ENCODE results near the gene PHF24. TPM values are rescaled to one million over a fixed set of nuclear protein-coding genes. Genes with fewer than 3 reads are reported as not detected.

PHF24 gene
- polyA plus RNA-seq, 2 donors, result 0.04 to 0.07 TPM

- peaks cover 0 to 9% of the 10 kb centered on the region in 2 donors for H3K27me3 ChIP-seq (ENCODE audit: control insufficient read depth in 1 of 2, insufficient read depth in 2 of 2, low read length in 2 of 2)
- no peak overlapping the region for H3K27ac ChIP-seq (ENCODE audit: low read depth in 2 of 2, low read length in 1 of 2)
- H3K4me3 ChIP-seq (ENCODE audit: low read depth in 1 of 2, low read length in 2 of 2), result peak overlapping the region; percentile 7 to 59
- 8 to 12% methylated on average over 20 to 21 of the region's 21 CpGs for WGBS, 2 donors
- peaks cover 0 to 3% of the 10 kb centered on the region in 2 donors for H3K4me1 ChIP-seq (ENCODE audit: control insufficient read depth in 2 of 2, insufficient read depth in 2 of 2, low read length in 1 of 2)
- no peaks in the 10 kb centered on the region for H3K9me3 ChIP-seq (ENCODE audit: control insufficient read depth in 2 of 2, insufficient read depth in 1 of 2, low read depth in 1 of 2, low read length in 1 of 2)
- H3K36me3 ChIP-seq (ENCODE audit: control insufficient read depth in 2 of 2, insufficient read depth in 2 of 2, low read length in 1 of 2), result no peaks in the 10 kb centered on the region
Observed at GRCh38 chr9:34958411-34958982, 412 bp downstream of the PHF24 start.

- H3K9me3 ChIP-seq (ENCODE audit: control insufficient read depth in 2 of 2, insufficient read depth in 1 of 2, low read depth in 1 of 2, low read length in 1 of 2), result no peaks in the 10 kb centered on the region
- H3K27me3 ChIP-seq (ENCODE audit: control insufficient read depth in 1 of 2, insufficient read depth in 2 of 2, low read length in 2 of 2), result peaks cover 0 to 9% of the 10 kb centered on the region in 2 donors
- 87 to 94% methylated on average over 4 of the region's 4 CpGs for WGBS, 2 donors
Observed at GRCh38 chr9:34959461-34959860, 1.4 kb downstream of the PHF24 start.

GRCh38 chr9:34961574-34962490 lies 3.7 kb downstream of the PHF24 start:
- Histone ChIP-seq H3K27ac (ENCODE audit: low read depth in 2 of 2, low read length in 1 of 2) (no peak overlapping the region), H3K36me3 (ENCODE audit: control insufficient read depth in 2 of 2, insufficient read depth in 2 of 2, low read length in 1 of 2) (no peaks in the 10 kb centered on the region), H3K27me3 (ENCODE audit: control insufficient read depth in 1 of 2, insufficient read depth in 2 of 2, low read length in 2 of 2) (peaks cover 0 to 9% of the 10 kb centered on the region in 2 donors), H3K4me1 (ENCODE audit: control insufficient read depth in 2 of 2, insufficient read depth in 2 of 2, low read length in 1 of 2) (peaks cover 0 to 3% of the 10 kb centered on the region in 2 donors), H3K4me3 (ENCODE audit: low read depth in 1 of 2, low read length in 2 of 2) (no peak overlapping the region), H3K9me3 (ENCODE audit: control insufficient read depth in 2 of 2, insufficient read depth in 1 of 2, low read depth in 1 of 2, low read length in 1 of 2) (no peaks in the 10 kb centered on the region)
- 30 to 47% methylated on average over 5 of the region's 5 CpGs for WGBS, 2 donors

More at GRCh38 chr9:34959461-34959860, 1.4 kb downstream of the PHF24 start:
- Histone ChIP-seq H3K36me3 (ENCODE audit: control insufficient read depth in 2 of 2, insufficient read depth in 2 of 2, low read length in 1 of 2) (no peaks in the 10 kb centered on the region), H3K4me3 (ENCODE audit: low read depth in 1 of 2, low read length in 2 of 2) (no peak overlapping the region), H3K4me1 (ENCODE audit: control insufficient read depth in 2 of 2, insufficient read depth in 2 of 2, low read length in 1 of 2) (peaks cover 0 to 3% of the 10 kb centered on the region in 2 donors), H3K27ac (ENCODE audit: low read depth in 2 of 2, low read length in 1 of 2) (no peak overlapping the region)

GRCh38 chr9:34962546-34962945 lies 4.5 kb downstream of the PHF24 start:
- no peak overlapping the region for H3K4me3 ChIP-seq (ENCODE audit: low read depth in 1 of 2, low read length in 2 of 2)
- peaks cover 0 to 3% of the 10 kb centered on the region in 2 donors for H3K4me1 ChIP-seq (ENCODE audit: control insufficient read depth in 2 of 2, insufficient read depth in 2 of 2, low read length in 1 of 2)
- H3K36me3 ChIP-seq (ENCODE audit: control insufficient read depth in 2 of 2, insufficient read depth in 2 of 2, low read length in 1 of 2), result no peaks in the 10 kb centered on the region
- no peak overlapping the region for H3K27ac ChIP-seq (ENCODE audit: low read depth in 2 of 2, low read length in 1 of 2)
- peaks cover 0 to 9% of the 10 kb centered on the region in 2 donors for H3K27me3 ChIP-seq (ENCODE audit: control insufficient read depth in 1 of 2, insufficient read depth in 2 of 2, low read length in 2 of 2)
- 85% methylated on average over 3 of the region's 3 CpGs for WGBS, 2 donors
- H3K9me3 ChIP-seq (ENCODE audit: control insufficient read depth in 2 of 2, insufficient read depth in 1 of 2, low read depth in 1 of 2, low read length in 1 of 2), result no peaks in the 10 kb centered on the region

DNA sequence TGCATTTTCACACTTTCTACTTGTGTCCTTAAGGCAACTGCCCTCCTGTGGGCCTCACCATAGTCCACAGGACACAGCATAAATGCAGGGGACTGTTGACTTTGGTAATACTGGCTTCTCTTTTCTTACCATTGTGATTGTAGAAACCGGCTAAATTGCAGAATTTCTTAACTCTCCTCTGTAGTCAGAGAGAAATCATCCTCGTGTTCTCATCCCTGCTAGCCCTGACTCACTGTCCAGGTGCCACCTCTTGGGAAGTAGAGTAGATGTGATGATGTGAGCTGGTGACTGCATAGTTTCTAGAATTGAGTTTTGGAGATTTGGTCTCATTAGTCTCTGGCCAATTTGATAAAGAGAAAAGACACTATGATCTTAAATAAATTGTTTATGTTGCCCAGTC lies 5.5 kb downstream of the PHF24 start:
- no peak overlapping the region for H3K27ac ChIP-seq (ENCODE audit: low read depth in 2 of 2, low read length in 1 of 2)
- H3K36me3 ChIP-seq (ENCODE audit: control insufficient read depth in 2 of 2, insufficient read depth in 2 of 2, low read length in 1 of 2), result no peaks in the 10 kb centered on the region
- no peaks in the 10 kb centered on the region for H3K9me3 ChIP-seq (ENCODE audit: control insufficient read depth in 2 of 2, insufficient read depth in 1 of 2, low read depth in 1 of 2, low read length in 1 of 2)
- H3K4me3 ChIP-seq (ENCODE audit: low read depth in 1 of 2, low read length in 2 of 2), result no peak overlapping the region
- 63 to 66% methylated on average over 2 of the region's 2 CpGs for WGBS, 2 donors
- H3K27me3 ChIP-seq (ENCODE audit: control insufficient read depth in 1 of 2, insufficient read depth in 2 of 2, low read length in 2 of 2), result peaks cover 0 to 3% of the 10 kb centered on the region in 2 donors
- peaks cover 0 to under 1% of the 10 kb centered on the region in 2 donors for H3K4me1 ChIP-seq (ENCODE audit: control insufficient read depth in 2 of 2, insufficient read depth in 2 of 2, low read length in 1 of 2)

DNA sequence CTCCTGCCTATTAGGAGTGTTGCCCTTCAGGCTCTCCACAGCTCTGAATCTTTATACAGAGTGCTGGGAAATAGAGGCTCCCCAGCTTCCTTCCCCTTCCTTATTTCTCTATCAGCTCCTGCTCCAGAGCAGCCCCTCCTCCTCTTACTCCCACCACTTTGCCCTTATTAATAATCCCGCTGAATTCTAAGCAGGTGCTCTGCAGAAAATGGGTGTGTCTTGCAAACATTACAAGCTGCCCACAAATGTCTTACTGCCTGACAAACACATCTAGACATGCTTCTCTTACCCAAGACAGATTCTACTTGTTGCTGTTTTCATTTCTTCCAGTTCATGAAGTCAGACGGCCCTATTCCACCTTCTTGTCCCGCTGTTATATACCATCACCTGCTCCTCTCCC lies 6.4 kb downstream of the PHF24 start:
- no peak overlapping the region for H3K27ac ChIP-seq (ENCODE audit: low read depth in 2 of 2, low read length in 1 of 2)
- H3K9me3 ChIP-seq (ENCODE audit: control insufficient read depth in 2 of 2, insufficient read depth in 1 of 2, low read depth in 1 of 2, low read length in 1 of 2), result no peaks in the 10 kb centered on the region
- no peak overlapping the region for H3K4me3 ChIP-seq (ENCODE audit: low read depth in 1 of 2, low read length in 2 of 2)
- WGBS, 2 donors, result 46 to 51% methylated on average over 3 of the region's 3 CpGs
- no peaks in the 10 kb centered on the region for H3K4me1 ChIP-seq (ENCODE audit: control insufficient read depth in 2 of 2, insufficient read depth in 2 of 2, low read length in 1 of 2)
- no peaks in the 10 kb centered on the region for H3K36me3 ChIP-seq (ENCODE audit: control insufficient read depth in 2 of 2, insufficient read depth in 2 of 2, low read length in 1 of 2)
- peaks cover 0 to 3% of the 10 kb centered on the region in 2 donors for H3K27me3 ChIP-seq (ENCODE audit: control insufficient read depth in 1 of 2, insufficient read depth in 2 of 2, low read length in 2 of 2)

DNA sequence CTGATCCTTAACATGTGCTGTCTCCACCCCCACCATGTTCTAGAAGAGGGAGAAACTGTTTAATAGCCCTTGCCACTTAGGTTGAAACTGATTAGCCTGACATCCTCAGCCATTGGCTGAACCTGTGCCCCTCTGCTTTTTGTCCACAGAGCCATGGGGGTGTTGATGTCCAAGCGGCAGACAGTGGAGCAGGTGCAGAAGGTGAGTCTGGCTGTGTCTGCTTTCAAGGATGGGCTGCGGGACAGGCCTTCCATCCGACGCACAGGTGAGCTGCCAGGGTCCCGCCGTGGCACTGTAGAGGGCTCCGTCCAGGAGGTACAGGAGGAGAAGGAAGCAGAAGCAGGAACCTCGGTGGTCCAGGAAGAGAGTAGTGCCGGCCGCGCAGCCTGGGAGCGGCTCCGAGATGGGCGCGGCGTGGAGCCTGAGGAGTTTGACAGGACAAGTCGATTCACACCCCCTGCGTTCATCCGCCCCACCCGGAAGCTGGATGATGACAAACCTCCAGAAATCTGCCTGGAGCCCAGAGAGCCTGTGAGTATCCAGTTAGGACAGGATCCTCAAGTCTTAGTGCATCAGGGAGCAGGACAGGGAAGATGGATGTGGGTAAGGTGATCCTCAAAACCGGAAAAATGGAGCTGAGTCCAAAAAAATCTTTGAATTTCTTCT lies 13.2 kb downstream of the PHF24 start:
- WGBS, 2 donors, result 86 to 87% methylated on average over 21 of the region's 21 CpGs
- H3K27ac ChIP-seq (ENCODE audit: low read depth in 2 of 2, low read length in 1 of 2), result no peak overlapping the region

DNA sequence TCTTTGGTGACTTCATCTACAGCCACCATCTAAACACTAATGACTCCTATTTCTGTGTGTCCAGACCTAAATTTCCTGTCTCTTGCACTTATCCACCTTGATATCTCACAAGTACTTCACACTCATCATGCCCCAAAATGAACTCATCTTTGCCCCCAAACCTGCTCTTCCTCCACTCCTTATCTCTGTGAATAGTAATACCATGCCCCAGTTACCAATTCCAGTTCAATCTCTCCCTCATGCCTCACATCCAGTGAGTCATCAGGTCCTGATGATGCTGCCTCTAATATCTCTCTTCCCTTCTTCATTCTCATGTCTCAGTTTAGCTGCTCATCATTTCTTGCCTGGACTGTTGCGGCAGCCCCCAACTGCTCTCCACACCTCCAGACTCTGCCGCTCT lies 16.6 kb downstream of the PHF24 start:
- H3K4me1 ChIP-seq (ENCODE audit: control insufficient read depth in 2 of 2, insufficient read depth in 2 of 2, low read length in 1 of 2), result no peaks in the 10 kb centered on the region
- peaks cover 0 to 3% of the 10 kb centered on the region in 2 donors for H3K9me3 ChIP-seq (ENCODE audit: control insufficient read depth in 2 of 2, insufficient read depth in 1 of 2, low read depth in 1 of 2, low read length in 1 of 2)
- no peak overlapping the region for H3K4me3 ChIP-seq (ENCODE audit: low read depth in 1 of 2, low read length in 2 of 2)
- H3K36me3 ChIP-seq (ENCODE audit: control insufficient read depth in 2 of 2, insufficient read depth in 2 of 2, low read length in 1 of 2), result no peaks in the 10 kb centered on the region
- no peak overlapping the region for H3K27ac ChIP-seq (ENCODE audit: low read depth in 2 of 2, low read length in 1 of 2)
- 90 to 98% methylated on average over 2 of the region's 2 CpGs for WGBS, 2 donors
- H3K27me3 ChIP-seq (ENCODE audit: control insufficient read depth in 1 of 2, insufficient read depth in 2 of 2, low read length in 2 of 2), result no peaks in the 10 kb centered on the region

More for the DNA sequence above, 13.2 kb downstream of the PHF24 start:
- H3K4me3 ChIP-seq (ENCODE audit: low read depth in 1 of 2, low read length in 2 of 2), result no peak overlapping the region
- H3K4me1 ChIP-seq (ENCODE audit: control insufficient read depth in 2 of 2, insufficient read depth in 2 of 2, low read length in 1 of 2), result no peaks in the 10 kb centered on the region
- H3K36me3 ChIP-seq (ENCODE audit: control insufficient read depth in 2 of 2, insufficient read depth in 2 of 2, low read length in 1 of 2), result no peaks in the 10 kb centered on the region
- H3K9me3 ChIP-seq (ENCODE audit: control insufficient read depth in 2 of 2, insufficient read depth in 1 of 2, low read depth in 1 of 2, low read length in 1 of 2), result no peaks in the 10 kb centered on the region
- no peaks in the 10 kb centered on the region for H3K27me3 ChIP-seq (ENCODE audit: control insufficient read depth in 1 of 2, insufficient read depth in 2 of 2, low read length in 2 of 2)

DNA sequence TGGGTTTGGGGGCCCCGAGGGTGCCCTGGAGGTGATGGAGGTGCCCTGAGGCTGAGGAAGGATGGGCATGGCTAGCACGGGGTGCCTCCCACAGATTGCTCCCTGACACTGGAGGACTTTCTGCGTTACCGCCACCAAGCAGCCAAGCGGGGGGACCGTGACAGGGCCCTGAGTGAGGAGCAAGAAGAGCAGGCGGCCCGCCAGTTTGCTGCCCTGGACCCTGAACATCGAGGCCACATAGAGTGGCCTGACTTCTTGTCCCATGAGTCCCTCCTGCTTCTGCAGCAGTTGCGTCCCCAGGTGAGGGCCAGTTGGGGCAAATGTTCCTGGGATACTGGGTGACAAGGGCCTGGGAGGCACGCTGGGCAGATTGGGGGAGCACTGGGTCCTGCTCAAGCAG lies 18.4 kb downstream of the PHF24 start:
- no peaks in the 10 kb centered on the region for H3K4me1 ChIP-seq (ENCODE audit: control insufficient read depth in 2 of 2, insufficient read depth in 2 of 2, low read length in 1 of 2)
- WGBS, 2 donors, result 87 to 88% methylated on average over 11 of the region's 11 CpGs
- H3K9me3 ChIP-seq (ENCODE audit: control insufficient read depth in 2 of 2, insufficient read depth in 1 of 2, low read depth in 1 of 2, low read length in 1 of 2), result peaks cover 0 to 3% of the 10 kb centered on the region in 2 donors

More for the DNA sequence above, 18.4 kb downstream of the PHF24 start:
- no peak overlapping the region for H3K27ac ChIP-seq (ENCODE audit: low read depth in 2 of 2, low read length in 1 of 2)
- H3K4me3 ChIP-seq (ENCODE audit: low read depth in 1 of 2, low read length in 2 of 2), result no peak overlapping the region
- H3K27me3 ChIP-seq (ENCODE audit: control insufficient read depth in 1 of 2, insufficient read depth in 2 of 2, low read length in 2 of 2), result no peaks in the 10 kb centered on the region
- no peaks in the 10 kb centered on the region for H3K36me3 ChIP-seq (ENCODE audit: control insufficient read depth in 2 of 2, insufficient read depth in 2 of 2, low read length in 1 of 2)
